Stomach (tissue), 4 donors: Measurements from ENCODE around the gene GPR139.

Experiments used
- EP300 ChIP-seq: sonication (generic); formaldehyde crosslinking; IDR thresholded peaks from one replicate; pipeline ENCODE4 v1.6.1; 2017; ENCODE audit warnings: antibody characterized with exemption
- POLR2A ChIP-seq, 4 donors: fragments of 450-650 bp; IDR thresholded peaks; one replicate each; pipeline ENCODE4 v1.6.1; 2016; ENCODE audit warnings: antibody characterized with exemption in 4 of 4, control low read depth in 2 of 4, mild to moderate bottlenecking in 1 of 4, moderate library complexity in 1 of 4
- TF ChIP-seq, protein P1 (sequence below), 7 experiments: fragments of 450-650 bp in 4 of 7; fragments of 200-600 bp in 3 of 7; sonication (generic) in 3 of 7; IDR thresholded peaks; one replicate each; pipeline ENCODE4 v1.5.1; 2016 to 2019; ENCODE audit warnings: antibody characterized with exemption in 7 of 7, control low read depth in 2 of 7, mild to moderate bottlenecking in 1 of 7

DNA sequence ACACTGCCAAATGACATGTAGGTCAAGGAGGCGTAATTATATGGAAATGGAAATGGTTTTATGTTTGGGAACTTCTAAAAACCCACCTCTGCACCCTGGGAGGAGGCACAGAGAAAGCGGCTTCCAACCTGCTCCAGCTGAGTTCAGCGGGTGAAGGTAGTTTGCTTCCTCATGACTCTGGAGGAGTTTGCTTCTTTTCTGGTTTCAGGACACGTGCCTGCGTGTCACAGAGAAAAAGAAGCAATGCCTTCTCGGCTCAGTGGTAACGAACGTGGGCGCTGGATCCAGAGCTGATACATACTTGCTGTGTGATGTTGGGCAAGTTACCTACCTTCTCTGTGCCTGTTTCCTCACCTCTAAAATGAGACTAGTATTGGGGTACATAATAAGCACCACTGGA, 22.1 kb downstream of the GPR139 start:
- TF ChIP-seq, protein P1, sequence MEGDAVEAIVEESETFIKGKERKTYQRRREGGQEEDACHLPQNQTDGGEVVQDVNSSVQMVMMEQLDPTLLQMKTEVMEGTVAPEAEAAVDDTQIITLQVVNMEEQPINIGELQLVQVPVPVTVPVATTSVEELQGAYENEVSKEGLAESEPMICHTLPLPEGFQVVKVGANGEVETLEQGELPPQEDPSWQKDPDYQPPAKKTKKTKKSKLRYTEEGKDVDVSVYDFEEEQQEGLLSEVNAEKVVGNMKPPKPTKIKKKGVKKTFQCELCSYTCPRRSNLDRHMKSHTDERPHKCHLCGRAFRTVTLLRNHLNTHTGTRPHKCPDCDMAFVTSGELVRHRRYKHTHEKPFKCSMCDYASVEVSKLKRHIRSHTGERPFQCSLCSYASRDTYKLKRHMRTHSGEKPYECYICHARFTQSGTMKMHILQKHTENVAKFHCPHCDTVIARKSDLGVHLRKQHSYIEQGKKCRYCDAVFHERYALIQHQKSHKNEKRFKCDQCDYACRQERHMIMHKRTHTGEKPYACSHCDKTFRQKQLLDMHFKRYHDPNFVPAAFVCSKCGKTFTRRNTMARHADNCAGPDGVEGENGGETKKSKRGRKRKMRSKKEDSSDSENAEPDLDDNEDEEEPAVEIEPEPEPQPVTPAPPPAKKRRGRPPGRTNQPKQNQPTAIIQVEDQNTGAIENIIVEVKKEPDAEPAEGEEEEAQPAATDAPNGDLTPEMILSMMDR (IDR thresholded peaks at IDR 0.05) = no peak
- no peak for TF ChIP-seq EP300
- no peak for TF ChIP-seq POLR2A (IDR thresholded peaks at IDR 0.05)
